Omental fat pad (tissue), 4 donors: ENCODE measurements around the gene TGFBR2. TPM values are rescaled to one million over a fixed set of nuclear protein-coding genes. Genes with fewer than 3 reads are reported as not detected.
A peak's percentile ranks its signal among the peaks of the same experiment; 100 is the strongest.

Experiments
- ATAC-seq: fragments of 150-250 bp; one replicate; pipeline ENCODE4 v1.9.1; 2016; ENCODE audit warnings: mild to moderate bottlenecking, moderate library complexity; ENCODE audit not compliant: low FRiP score
- DNase-seq: peaks from one replicate; pipeline ENCODE4 v3.0.0-alpha.2; 2019; ENCODE audit warnings: low spot score
- total RNA-seq, 4 donors: library from RNA; depleted of rRNA; stranded (reverse); fragments of >200 nt; gene quantifications; one replicate each; pipeline ENCODE4 v1.1.0, GENCODE V29; 2016
- TF ChIP-seq, protein P1 (sequence below), 3 donors: fragments of 450-650 bp; IDR thresholded peaks; one replicate each; pipeline ENCODE4 v1.5.1; 2016 to 2017; ENCODE audit warnings: antibody characterized with exemption in 3 of 3, mild to moderate bottlenecking in 3 of 3, moderate library complexity in 2 of 3

Gene TGFBR2
- total RNA-seq, 4 donors from 2014 or later = 281 to 587 (median 369) TPM

DNA sequence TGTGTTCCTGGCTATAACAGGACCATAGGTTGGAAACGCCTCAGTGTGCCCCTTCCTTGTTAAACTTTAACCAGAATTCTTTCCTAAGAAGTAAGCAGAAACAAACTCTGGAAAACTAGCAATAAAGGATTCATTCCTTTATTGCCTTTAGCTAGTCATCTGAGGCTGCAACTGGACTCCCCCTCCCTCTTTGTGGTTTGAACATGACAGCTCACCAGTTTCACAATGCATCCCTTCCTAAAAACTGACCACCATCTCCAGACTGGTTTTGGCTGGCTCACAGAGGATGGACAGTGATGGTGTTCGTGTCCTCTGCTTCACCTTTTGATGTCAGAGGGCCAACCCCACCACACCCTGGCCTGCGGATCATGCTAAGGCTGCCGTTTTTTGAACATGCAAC lies 27.9 kb upstream of the TGFBR2 start:
- TF ChIP-seq, protein P1, sequence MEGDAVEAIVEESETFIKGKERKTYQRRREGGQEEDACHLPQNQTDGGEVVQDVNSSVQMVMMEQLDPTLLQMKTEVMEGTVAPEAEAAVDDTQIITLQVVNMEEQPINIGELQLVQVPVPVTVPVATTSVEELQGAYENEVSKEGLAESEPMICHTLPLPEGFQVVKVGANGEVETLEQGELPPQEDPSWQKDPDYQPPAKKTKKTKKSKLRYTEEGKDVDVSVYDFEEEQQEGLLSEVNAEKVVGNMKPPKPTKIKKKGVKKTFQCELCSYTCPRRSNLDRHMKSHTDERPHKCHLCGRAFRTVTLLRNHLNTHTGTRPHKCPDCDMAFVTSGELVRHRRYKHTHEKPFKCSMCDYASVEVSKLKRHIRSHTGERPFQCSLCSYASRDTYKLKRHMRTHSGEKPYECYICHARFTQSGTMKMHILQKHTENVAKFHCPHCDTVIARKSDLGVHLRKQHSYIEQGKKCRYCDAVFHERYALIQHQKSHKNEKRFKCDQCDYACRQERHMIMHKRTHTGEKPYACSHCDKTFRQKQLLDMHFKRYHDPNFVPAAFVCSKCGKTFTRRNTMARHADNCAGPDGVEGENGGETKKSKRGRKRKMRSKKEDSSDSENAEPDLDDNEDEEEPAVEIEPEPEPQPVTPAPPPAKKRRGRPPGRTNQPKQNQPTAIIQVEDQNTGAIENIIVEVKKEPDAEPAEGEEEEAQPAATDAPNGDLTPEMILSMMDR (IDR thresholded peaks at IDR 0.05) = no peak
- no peak for DNase-seq
- peak; percentile 19 for ATAC-seq

DNA sequence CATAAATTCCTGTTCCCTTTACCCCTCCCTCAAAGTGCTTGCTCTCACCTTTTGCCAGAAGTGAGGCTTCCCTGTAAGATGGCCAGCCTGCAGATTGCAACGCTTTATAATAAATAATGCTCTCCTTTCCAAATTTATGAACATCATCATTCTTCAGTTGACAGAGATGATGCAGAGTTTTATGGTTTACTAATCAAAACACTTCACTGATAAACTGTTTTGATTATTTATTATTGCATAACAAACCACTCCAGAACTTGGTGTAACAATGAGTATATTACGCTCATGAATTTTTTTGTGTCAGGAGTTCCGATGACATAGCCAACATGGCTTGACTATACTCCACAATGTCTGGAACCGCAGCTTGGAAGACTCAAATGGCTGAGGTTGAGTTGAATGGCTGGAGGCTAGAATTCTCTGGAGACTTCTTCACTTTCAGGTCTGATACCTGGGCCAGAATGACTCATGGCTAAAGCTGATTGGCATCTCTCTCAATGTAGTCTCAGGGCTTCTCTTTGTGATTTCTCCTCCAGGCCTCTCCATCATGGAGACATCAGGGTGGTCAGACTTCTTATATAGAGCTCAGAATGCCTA lies 27.3 kb upstream of the TGFBR2 start:
- TF ChIP-seq, protein P1 (IDR thresholded peaks at IDR 0.05) = no peak
- no peak for ATAC-seq

DNA sequence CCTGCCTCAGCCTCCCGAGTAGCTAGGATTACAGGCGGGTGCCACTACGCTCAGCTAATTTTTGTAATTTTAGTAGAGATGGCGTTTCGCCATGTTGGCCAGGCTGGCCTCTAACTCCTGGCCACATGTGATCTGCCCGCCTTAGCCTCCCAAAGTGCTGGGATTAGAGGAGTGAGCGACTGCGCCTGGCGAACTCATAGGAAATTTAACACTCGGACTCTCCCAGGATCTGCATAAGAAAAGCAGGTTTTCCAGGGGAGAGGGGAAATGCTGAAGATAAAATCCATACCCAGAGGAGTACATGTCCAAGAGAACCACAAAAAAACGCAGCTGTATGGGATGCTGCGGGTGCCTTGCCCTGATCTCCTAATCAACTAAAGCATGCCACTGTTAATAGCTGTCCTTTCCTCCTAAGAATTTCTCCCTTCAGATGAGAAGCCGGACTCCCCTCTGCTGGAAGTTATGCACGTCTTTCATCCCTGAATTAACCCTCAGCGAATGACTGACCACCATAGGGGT lies 25.3 kb upstream of the TGFBR2 start:
- ATAC-seq (no peak), DNase-seq (no peak)
- TF ChIP-seq, protein P1 (IDR thresholded peaks at IDR 0.05) = no peak

More for the DNA sequence above, 27.3 kb upstream of the TGFBR2 start:
- no peak for DNase-seq

DNA sequence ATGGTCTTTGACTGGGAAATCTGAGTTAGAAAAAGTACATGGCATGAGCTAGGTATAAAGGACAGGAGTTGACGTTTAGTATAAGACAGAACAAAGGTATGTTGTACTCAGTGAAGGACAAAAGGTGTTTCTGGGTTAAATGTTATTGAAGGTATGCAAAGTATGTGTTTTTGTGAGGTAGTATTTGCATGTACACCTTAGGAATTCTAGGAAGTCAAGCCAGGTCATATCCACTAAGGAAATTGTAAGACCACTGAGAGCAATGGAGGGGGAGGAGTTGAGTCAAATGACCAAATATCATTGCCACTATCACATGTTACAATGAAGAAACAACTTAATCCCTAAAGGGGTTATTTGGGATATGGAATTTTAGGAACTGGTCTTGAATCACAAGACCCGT lies 24.4 kb upstream of the TGFBR2 start:
- DNase-seq (no peak), ATAC-seq (no peak)
- TF ChIP-seq, protein P1 (IDR thresholded peaks at IDR 0.05) = no peak

DNA sequence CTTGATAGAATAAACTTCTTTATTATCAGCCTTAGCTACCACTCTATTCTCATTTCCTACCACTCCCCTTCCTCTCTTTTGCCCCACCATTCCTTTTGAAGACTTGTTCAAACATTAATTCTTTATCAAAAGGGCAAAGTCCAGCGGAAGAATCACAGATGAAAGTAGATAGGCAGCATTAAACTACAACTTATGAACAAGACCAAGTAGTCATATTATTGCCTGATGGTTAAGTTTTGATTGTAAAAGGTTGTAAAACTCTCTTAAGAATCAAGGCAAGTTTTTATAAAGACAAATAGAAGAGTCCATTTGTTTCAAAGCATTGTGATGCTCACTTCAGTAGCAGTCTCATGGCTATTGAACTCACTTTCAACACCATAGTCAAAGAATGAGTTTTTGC lies 22.4 kb upstream of the TGFBR2 start:
- no peak for ATAC-seq
- TF ChIP-seq, protein P1 (IDR thresholded peaks at IDR 0.05) = no peak
- DNase-seq = no peak

DNA sequence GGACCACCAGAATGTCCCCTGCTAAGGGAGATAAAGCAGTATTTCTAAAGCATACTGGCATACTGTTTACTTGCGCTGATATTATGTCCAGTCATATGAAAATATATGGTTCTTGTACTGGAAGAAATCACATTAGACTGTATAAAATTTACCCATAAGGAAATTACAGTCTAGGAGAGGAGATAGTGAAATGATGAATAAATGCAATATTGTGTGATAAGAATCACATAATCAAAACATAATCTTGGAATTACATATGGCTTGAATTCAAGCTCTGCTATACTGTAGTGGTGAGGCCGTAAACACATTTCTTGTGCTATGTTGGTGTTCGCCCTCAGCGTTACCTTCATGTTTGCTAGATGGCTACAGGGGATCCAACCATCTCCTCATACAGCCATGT lies 20.7 kb upstream of the TGFBR2 start:
- TF ChIP-seq, protein P1 (IDR thresholded peaks at IDR 0.05) = no peak
- no peak for DNase-seq

DNA sequence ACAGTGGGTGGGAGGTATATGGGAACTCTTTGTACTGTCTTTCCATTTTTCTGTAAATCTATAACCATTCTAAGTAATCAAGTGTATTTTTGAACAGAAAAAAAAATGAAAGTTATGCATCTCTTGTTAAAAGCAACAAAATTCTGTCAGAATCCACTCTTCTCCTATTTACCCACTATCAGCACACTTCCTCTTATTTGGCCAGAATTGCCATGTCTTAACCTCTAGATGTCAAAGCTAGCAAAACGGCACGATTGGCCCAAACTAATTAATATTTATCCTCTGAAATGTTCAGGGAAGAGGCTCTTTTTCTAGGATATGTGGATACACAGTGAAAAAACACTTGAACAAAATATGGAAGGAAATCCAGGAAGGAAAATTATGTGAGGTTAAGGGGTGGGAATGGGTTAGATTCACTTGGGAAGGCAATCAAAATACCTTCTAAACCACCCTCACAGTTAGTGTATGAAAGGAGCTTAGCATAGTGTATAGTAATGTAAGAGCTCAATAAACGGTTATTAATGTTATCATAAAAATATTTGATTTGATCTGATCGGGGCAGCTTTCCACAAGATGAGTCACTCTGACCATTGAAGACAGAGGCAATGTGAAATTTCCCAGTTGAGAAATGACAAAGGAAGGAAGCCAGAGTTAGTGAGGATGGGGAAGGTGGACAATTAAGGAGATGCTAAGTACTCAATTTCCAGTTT lies 20.1 kb upstream of the TGFBR2 start:
- TF ChIP-seq, protein P1 (IDR thresholded peaks at IDR 0.05) = no peak
- ATAC-seq (no peak), DNase-seq (no peak)

More for the DNA sequence above, 20.7 kb upstream of the TGFBR2 start:
- no peak for ATAC-seq
